ENCODE measurements around the gene RAB11FIP3.

Gene RAB11FIP3

DNA sequence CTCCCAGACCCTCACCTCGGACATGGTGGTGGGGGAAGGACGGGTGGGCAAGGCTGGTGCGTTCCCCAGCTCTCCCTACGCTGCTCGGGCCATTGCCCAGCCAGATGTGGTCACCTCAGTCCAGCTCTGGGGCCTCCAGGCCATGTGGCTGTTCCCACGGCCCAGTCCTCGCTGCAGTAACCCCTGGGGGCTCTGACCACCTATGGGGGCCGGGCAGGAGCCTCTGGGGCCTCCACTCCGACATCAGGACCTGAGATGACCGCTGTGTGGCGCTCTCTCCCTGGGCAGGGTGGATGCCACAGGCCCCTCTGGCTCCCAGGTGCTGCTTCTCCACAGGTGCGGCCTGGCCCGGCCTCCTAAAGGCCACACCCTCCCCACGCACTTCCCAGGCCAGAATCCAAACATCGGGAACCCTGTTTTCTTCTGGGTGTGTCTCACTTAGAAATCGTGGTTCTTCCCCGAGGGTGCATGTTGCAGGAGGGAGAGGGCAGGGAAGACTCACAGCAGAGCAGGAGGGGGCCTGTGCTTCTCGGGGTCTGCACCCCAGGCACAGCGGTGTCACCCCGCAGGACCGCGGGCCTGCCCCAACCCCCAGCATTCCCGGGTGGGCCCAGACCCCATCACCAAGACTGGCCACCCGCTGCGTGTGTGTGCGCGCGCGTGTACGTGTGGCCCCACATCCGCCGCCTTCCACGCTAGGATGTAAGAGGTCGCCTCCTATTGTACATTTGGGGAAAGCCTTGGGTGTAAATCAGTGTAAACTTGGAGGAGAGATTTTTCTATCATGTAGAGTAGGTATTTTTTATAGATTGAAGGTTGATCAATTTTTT is 96.1 kb downstream of the RAB11FIP3 start:
- no peak for DNase-seq

DNA sequence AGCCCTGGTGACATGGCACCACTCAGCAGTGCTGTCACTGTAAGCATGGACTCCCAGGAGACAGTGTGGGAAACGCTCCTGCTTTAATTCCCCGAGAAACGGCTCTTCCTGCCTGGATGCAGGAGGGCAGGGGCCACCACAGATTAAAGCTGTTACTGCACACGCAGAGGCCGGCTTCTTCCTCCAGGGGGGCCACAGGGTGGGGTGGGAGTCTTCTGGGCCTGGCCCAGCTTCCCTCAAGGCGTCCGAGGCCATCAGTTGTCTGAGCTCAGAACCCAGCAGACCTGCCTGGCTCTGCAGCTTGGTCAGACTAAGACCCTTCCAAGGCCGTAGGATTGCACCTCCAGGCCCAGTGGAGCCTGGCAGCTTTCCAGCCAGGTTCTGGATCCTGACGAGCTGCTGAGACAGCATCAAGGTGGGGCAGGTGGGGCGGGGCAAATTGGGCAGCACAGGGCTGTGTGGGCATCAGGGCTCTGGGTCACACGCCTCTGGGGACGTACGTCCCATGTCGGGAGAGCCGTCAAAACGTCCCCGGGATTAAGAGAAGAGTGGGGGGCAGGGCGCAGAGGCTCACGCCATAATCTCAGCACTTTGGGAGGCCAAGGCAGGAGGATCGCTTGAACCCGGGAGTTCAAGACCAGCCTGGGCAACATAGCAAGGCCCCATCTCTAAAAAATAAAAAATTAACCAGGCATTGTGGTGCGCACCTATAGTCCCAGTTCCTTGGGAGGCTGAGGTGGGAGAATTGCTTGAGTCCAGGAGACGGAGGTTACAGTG is 97.1 kb downstream of the RAB11FIP3 start:
- no peak for DNase-seq

DNA sequence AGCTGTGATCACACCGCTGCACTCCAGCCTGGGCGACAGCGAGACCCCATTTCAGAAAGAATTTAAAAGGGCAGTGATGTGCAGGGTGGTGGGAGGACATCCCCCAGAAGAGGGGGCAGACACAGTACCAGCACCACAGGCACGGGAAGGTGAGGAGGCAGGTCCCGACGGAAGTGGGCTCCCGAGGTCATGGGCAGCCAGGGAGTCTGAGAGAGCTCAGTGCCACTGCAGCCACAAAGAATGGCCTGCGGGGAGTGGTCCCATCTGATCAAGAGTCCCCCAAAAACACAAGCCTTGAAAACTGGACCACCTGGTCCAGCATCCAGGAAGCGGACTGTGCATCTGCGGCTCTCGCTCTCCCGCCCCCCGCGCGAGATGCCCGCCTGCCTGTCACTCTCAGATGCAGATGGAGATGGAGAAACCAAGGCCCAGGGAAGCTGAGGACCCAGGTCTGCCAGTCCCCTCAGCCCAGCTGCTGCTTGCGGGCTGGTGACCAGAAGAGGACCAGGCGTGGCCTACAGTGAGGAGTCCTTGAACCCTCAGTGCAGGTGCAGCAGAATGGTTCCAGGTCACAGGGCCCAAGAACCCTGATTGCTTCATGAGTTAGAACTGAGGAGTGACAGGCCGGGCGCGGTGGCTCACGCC is 97.8 kb downstream of the RAB11FIP3 start:
- no peak for DNase-seq

DNA sequence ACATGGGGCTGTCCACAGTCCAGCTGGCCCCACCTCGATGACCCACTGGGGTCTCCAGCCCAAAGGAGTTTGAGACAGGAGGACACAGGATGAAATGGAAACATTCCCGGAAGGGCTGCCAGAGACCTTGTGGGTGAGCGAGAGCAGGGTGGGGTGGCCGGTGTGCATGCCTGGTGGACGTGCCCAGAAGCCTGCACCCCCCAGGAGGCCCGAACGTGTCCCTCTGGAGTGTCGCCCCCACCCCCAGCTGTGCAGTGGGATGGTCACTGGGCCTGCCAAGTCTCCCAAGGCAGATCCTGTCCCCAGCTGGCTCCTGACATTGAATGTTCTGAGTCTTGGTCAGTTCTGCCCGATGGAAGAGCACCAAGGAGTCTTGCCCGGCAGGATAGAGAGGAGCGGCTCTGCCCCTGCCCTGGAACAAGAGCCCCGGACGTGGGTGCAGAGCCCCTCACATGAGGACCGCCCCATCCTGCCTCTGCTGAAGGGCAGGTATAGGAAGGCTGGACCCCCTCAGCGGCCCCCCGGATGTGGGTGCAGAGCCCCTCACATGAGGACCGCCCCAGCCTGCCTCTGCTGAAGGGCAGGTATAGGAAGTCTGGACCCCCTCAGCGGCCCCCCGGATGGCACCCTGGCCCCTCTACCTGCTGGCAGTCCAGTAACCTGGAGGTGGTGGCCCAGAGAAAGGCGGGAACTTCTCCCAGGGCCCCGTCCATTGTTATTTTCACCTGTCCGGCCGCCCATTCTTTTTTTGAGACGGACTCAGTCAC is 99.0 kb downstream of the RAB11FIP3 start:
- DNase-seq = no peak

DNA sequence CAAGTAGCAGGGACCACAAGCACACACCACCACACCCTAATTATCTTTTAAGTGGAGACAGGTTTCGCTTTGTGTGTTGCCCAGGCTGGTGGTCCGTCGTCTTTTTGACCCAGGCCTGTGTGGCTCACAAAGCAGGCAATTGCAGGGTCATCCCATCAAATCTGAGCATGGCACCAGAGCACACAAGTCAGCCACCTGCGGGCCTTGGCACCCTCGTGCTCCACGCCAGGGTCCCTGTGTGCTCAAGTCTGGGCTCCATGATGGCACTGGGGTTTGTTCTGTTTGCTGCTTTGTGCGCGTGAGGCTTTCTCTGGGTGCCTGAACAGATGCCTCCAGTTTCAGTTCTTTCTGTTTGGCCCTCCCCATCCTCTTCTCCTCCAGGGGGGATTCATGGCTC is 99.7 kb downstream of the RAB11FIP3 start:
- DNase-seq = no peak

DNA sequence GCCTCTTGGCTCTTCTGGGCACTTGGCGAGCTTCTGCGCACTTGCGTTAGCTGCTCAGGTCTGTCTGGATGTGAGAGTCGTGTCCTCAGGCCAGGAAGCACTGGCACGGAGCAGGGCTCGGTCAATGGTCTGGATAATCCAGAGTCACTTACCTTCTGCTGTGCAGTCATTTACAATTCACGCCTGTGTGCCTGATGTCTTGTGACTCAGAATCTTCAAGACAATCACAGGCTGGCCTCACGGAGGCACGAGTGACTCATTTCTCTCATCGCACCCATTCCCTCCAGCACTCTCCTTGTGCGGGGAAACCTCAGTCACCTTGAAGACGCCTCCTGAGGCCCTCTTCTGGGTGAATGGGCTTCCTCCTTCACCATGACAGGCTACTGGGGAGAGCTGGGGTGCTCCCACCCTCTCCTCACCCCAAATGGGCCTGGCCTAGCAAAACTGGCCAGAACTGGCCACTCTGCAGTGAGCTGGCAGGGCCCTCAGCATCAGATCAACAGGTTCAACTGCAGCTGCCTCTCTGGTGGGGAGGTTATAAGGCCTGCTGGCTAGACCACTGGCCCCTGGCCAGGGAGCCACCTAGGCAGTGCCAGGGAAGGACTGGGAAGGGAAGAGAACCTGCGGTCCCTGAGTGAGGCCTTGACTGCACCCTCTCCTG is 100.2 kb downstream of the RAB11FIP3 start:
- no peak for DNase-seq

DNA sequence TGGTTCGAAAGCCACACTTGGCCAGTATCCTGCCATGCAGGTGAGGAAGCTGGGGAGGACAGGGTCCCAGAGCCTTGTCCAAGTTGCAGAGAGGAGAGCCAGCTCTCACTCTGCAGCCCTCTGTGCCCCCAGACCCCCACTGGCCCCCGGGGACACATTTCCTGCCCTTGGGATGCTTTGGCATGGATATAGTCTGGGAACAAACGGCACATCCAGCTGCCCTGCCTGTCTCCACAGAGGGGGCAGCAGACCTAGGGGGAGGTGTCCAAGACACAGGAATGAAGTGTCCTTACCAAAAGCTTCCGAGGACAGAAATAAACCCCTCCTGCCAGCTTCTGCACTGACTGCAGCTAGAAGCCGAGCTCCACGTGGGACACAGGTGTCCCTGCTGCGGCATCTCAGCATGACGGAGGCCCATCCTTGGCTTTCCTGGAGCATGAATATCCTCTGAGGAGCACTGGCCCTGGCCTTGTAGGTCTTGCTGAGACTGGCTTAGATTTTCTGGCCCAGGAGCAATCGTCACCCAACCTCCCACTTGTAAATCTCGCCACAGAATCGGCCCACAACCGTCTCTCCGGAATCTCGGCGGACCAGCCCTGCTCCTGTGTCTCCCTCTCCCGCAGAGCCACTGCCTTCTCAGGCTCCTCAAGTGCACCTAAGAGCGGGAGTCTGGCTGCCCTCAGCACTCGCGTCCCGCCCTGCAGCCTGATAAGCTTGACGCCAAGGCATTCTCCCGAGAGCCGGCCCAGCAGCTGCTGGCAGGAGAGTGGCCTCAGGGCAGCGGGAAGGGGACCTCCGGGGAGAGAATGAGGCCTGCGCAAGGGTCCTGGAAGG is 100.9 kb downstream of the RAB11FIP3 start:
- no peak for DNase-seq

DNA sequence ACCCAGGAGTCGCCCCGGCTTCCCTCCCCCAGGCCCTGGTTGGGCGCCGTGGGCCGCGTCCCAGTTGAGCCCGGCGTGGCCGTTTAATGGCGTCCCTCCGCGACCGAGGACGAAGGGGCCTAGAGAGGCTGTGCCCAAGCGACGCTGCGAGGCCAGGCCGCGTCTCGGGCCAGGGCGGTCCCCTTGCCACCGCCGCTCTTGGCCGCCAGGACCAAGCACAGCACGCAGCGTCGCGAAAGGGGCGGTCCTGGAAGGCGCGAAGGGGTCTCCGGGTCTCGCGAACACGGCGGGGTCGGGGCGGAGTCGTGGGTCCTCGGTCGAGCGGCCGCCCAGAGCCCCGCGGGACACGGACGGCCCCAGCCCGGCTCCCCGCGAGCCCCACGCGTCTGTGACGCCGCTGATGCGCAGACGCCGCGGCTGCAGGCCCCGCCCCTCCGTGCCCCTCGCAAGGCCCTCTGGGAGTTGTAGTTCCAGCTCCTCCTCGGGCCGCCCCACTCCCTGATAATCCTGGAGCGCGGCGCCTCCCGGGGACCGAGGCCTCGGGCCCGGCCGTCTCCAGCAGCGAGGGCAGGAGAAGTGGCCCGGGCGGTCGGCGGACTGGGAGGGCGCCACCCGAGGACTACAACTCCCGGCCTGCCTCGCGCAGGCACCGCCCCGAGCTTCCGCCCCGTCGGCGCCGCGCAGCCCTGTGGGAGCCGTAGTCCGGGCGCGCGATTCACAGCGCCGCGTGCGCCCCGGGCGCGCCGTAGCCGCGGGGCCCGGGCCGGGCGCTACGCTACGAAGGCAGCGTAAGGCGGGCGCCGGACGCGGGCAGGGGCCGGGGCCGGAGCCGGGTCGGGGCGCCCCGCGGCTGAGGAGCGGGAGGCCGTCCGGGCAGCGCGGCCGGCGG is 101.8 kb downstream of the RAB11FIP3 start, which contains the start of gene CAPN15:
Gene CAPN15 (plus strand): TSS at position 698 of the 889 bp plus-strand sequence. CDS start 19,127 bp downstream, outside the sequence.
- peak; percentile 79 for DNase-seq

DNA sequence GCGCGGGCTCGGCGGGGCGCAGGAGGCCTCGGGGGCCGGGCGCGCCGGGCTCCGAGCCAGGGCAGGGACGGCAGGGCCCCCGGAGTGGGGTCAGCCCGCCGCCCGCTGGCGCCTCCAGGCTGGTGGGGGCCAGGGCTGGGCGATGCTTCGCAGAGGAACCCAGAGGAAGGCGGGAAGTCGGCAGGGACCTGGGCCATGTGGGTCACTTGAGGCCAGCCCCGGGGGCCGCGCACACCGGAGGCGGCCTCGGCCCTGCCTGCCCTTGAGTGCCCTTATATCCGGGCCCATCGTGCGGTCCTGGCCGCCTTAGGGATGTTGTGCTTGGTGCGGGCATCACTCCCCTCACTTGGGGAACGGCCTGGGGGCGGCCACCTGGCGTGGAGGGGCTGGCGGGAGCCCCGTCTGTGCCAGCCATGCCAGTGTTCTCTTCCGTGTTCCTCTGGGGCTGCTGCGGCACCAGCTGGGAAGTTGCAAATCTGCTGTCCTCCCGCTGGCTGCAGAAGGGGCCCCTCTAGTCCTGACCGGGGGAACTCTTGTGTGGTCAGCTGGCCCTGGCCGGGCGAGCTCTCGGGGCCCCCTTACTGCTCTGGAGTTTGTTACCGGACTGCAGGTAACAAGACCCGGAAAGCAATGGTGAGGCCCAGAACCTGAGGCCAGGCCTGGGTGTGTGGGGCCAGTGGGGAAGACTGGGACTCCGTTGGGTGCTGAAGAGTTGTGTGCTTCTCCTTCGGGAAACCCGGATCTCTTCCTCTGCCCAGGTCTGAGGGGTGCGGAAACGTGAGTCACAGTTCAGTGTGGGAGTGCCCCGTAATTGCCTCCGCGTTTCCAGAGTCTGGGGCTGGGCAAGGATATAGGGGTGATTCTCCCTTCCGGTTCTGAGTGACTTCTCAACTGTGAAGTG is 102.9 kb downstream of the RAB11FIP3 start:
- no peak for DNase-seq

DNA sequence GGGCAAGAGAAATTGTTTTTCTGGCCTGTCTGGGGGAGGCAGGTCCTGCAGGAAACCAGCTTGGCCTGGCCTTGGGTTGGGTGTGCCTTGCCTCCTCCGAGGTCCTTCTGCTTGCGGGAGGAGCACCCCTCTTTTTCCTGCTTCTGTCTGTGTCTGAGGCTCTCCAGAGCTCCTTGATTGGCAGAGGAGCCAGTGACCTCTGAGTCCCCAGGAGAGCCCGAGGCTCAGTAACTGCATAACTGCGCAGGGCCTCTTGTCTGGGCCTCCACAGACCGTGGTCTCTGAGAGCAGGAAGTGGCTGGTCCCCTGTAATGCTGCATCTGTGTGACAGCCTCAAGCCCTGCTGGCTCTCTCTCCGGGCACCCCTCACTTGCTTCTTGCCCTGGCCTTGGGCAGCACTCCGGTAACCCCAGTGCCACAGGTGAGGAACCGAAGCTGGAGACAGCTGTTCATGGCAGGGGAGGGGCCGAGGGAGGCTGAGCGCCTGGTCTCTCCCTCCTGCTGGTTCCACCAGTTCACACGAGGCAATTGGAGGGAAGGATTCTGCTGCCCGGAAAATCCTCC is 103.6 kb downstream of the RAB11FIP3 start:
- no peak for DNase-seq

DNA sequence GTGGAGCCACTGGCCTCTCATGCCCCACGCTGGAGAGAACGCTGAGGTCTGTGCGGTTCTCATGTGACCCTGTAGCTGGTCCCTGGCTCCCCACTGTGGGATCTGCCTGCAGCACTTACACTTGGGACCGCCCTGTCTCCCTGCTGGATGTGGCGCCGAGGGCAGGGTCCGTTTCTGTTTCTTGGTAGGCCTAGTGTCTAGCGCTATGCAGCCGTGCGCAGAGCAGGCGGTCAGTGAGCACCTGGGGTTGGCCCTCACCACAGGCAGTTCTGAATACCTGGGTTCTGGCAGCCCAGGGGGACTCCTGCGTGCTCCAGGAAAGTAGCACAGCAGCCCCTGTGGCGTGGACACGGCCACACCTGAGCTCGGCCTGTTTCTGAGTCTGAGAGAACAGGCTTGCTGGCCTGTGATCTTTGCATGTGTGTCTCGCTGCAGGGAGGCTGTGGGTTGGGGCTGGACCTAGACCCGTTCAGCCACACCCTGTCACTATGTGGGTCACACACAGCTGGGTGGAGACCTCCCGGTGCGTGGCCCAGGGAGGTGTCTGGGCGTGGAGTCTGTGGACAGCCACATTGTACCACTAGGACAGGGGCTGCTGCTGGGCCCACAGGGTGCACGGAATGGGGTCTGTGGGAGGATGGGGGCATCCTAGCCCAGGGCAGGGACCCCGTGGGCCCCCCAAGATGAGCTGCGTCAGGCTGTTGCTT is 104.8 kb downstream of the RAB11FIP3 start:
- DNase-seq = no peak

DNA sequence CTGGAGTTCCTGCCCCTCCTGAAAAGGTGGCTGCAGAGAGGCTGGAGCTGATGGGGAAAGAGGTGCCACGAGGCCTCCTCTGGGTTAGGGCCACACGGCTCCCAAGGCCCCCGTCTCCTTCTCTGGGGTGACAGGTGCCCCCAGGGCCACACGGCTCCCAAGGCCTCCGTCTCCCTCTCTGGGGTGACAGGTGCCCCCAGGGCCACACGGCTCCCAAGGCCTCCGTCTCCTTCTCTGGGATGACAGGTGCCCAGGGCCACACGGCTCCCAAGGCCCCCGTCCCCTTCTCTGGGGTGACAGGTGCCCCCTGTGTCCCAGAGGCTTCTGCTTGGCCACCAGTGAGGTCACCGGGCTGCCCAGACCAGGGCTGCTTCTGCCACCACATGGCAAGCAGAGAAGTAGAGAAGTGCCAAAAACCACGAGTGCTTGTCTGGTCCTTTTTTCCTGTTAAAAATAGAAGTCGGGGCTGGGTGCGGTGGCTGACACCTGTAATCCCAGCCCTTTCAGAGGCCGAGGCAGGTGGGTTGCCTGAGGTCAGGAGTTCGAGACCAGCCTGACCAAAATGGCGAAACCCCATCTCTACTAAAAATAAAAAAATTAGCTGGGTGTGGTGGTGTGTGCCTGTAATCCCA is 106.2 kb downstream of the RAB11FIP3 start:
- DNase-seq = no peak

DNA sequence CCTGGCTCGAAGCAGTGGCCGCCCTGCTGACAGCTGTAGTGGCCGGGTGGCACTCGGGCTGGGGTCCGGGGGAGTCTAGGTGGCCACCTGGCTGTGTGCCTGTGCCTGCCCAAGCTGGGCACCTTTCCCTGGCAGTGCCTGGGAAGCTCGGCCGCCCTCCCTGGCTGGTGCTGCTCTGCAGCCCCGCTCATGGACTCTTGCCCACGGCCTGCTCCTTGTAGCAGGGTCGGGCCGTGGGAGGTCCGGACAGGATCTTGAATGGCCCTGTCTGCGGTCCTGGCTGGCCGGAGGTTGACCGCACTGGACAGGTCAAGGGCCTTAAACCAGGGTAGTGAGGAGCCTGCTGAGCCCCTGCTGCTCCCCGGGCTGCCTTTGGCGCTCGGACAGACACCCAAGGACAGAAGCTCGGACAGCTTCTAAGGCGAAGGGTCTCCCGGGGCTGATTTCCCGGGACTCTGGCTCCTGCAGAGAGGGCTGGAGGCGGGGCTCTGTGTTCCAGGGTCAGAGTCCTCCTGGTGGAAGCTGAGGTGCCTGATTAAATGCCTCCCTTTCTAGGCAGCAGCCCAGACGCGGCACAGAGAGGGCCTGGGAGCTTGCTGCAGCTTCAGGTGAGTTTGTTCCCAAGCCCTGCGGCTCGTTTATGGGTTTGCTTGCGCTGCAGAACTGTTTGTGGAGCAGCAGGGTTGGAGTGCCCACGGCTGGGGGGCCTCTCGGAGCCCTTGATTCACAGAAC is 108.1 kb downstream of the RAB11FIP3 start:
- DNase-seq = no peak

DNA sequence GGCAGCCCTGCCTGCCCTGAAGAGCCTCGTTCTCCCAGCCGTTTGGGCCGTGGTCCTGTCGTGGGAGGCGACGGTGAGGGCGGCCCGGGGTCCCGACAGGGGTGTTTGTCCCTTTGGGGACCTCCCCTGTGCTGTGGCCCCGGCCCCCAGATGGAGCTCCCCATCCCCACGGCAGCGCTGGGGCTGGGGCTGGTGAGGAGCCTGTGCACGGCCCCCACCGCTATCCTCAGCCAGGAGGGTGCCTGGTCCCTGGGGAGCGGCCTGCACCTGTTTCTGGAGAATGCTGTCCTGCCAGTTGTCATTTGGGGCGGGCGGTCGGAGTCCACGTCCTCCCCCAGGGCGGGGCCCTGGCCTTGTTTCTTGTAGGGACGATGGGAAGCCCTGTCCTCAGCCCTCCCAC is 108.7 kb downstream of the RAB11FIP3 start:
- no peak for DNase-seq

DNA sequence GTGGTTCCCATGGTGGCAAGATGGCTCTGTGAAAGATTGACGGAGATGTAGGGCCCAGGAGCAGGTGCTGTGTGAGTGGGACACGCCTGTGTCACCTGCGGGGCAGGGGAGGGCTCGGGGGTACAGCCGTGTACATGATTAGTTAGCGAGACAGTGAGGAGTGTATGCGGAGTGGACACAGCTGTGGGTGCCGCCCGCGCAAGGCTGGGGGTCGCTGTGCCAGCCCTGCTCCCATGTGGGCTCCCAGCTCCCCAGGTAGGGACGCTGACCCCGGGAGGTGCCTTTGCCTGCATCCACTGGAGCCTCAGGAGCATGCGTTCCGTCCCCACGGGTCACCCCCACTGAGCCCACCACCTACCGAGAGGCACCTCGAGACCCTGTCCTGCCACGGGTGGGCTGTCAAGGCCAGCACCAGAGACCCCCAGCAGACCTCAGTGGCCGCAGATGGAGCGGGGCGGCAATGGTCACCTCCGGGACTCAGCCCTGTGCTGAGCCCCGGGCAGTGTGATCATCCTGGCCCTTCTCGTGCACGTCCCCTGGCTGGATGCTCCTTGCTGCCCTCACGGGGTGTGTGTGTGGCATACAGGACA is 109.5 kb downstream of the RAB11FIP3 start:
- no peak for DNase-seq

Data from effector CD8-positive, alpha-beta T cell (primary cell).